Measurements from ENCODE around the gene PIAS1. TPM values are rescaled to one million over a fixed set of nuclear protein-coding genes. Genes with fewer than 3 reads are reported as not detected.

The PIAS1 gene
- total RNA-seq, 4 donors from 2014 or later: 26.2 to 68.4 (median 53.1) TPM

DNA sequence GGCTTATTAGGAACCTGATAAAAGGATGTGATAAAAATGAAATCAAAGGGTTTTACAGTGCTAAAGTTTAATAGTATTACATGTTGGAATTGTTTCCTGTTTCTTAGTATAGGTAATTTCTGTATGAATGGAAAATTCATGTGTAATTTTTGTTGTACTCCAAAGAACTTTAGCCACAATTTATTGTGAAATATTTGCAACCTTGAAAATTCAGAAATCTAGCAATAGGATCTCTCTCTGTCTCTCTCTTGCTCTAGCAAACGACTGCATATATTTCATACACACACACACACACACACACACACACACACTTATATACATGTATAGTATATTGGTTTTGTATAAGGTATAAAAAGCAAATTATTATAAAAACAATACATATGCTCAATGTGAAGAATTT is 59.6 kb downstream of the PIAS1 start:
- DNase-seq (ENCODE audit: extremely low spot score): no peak
- H3K36me3 ChIP-seq: no peaks in the 10 kb centered on the region
- peak overlapping the region; percentile 33 to 45 (median 38) for H3K4me3 ChIP-seq
- no peak for TF ChIP-seq POLR2A (IDR thresholded peaks at IDR 0.05; ENCODE audit: low read depth)
- TF ChIP-seq, protein P1, sequence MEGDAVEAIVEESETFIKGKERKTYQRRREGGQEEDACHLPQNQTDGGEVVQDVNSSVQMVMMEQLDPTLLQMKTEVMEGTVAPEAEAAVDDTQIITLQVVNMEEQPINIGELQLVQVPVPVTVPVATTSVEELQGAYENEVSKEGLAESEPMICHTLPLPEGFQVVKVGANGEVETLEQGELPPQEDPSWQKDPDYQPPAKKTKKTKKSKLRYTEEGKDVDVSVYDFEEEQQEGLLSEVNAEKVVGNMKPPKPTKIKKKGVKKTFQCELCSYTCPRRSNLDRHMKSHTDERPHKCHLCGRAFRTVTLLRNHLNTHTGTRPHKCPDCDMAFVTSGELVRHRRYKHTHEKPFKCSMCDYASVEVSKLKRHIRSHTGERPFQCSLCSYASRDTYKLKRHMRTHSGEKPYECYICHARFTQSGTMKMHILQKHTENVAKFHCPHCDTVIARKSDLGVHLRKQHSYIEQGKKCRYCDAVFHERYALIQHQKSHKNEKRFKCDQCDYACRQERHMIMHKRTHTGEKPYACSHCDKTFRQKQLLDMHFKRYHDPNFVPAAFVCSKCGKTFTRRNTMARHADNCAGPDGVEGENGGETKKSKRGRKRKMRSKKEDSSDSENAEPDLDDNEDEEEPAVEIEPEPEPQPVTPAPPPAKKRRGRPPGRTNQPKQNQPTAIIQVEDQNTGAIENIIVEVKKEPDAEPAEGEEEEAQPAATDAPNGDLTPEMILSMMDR (IDR thresholded peaks at IDR 0.05): no peak
- no peak for TF ChIP-seq EP300 (IDR thresholded peaks at IDR 0.05)
- no peak for TF ChIP-seq POLR2AphosphoS5 (IDR thresholded peaks at IDR 0.05)
- intact Hi-C loops (cut with DNase I): no loop called here
- H3K27me3 ChIP-seq: no peaks in the 10 kb centered on the region
- peaks cover 34 to 56% (median 35%) of the 10 kb centered on the region in 4 donors for H3K4me1 ChIP-seq
- no peaks in the 10 kb centered on the region for H3K9me3 ChIP-seq
- 13% methylated on average over 1 of the region's 1 CpG for WGBS
- H3K27ac ChIP-seq (replicated peaks in 1 of 4): peak overlapping the region in 3 of 4 donors; percentile 46 to 62 (median 55)

DNA sequence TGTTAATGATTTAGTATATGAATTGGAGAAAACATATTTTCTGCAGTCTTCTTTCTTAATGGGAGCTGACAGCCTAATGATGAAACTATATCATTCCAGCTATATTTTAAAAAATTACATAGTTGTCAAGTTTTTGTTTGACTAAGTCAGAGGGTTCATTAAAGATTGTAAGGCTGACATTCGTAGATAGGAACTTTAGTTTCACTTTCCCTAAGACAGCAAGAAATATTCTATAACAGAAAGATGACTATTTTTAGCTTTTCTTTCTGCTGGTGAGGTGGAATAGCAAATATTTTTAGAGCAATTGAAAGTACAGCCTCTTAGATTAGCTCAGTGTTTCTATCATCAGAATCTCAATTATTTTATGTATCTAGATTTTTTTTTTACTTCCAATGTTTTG is 60.2 kb downstream of the PIAS1 start:
- Histone ChIP-seq H3K4me1 (peaks cover 34 to 50% (median 35%) of the 10 kb centered on the region in 4 donors), H3K36me3 (no peaks in the 10 kb centered on the region), H3K9me3 (no peaks in the 10 kb centered on the region), H3K27ac (replicated peaks in 1 of 4) (peak overlapping the region; percentile 46 to 62 (median 54)), H3K4me3 (peak overlapping the region; percentile 33 to 45 (median 38)), H3K27me3 (no peaks in the 10 kb centered on the region)
- no peak for DNase-seq (ENCODE audit: extremely low spot score)
- TF ChIP-seq, protein P1 (IDR thresholded peaks at IDR 0.05): no peak
- TF ChIP-seq POLR2A (IDR thresholded peaks at IDR 0.05; ENCODE audit: low read depth): no peak
- no peak for TF ChIP-seq EP300 (IDR thresholded peaks at IDR 0.05)
- TF ChIP-seq POLR2AphosphoS5 (IDR thresholded peaks at IDR 0.05): no peak
- 0% methylated on average over 1 of the region's 1 CpG for WGBS
- intact Hi-C loops (cut with DNase I): no loop called here

DNA sequence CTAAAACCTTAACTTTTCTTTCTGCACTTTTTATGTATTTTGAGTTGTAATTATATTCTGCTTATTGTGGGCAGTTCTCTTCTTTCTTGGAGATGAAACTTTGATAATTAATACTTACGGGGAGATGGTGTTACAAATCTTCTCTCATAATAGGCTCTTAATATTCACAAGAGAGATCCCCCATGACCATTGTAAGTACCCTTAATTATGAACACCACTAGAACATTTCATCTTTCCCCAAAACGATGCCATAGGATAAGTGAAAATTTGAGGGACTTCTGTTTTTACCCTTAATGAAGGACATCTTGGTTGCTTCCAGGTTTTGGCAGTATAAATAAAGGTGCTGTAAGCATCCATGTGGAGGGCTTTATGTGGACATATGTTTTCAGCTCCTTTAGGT is 60.7 kb downstream of the PIAS1 start:
- peak overlapping the region; percentile 46 to 62 (median 54) for H3K27ac ChIP-seq (replicated peaks in 1 of 4)
- no peaks in the 10 kb centered on the region for H3K36me3 ChIP-seq
- TF ChIP-seq, protein P1 (IDR thresholded peaks at IDR 0.05): no peak
- TF ChIP-seq POLR2A (IDR thresholded peaks at IDR 0.05; ENCODE audit: low read depth) (no peak), EP300 (IDR thresholded peaks at IDR 0.05) (no peak), POLR2AphosphoS5 (IDR thresholded peaks at IDR 0.05) (no peak)
- no peaks in the 10 kb centered on the region for H3K9me3 ChIP-seq
- no peaks in the 10 kb centered on the region for H3K27me3 ChIP-seq
- intact Hi-C loops (cut with DNase I): no loop called here
- peak overlapping the region; percentile 33 to 45 (median 38) for H3K4me3 ChIP-seq
- WGBS: 31% methylated on average over 2 of the region's 2 CpGs
- DNase-seq (ENCODE audit: extremely low spot score): no peak
- H3K4me1 ChIP-seq: peaks cover 34 to 48% (median 35%) of the 10 kb centered on the region in 4 donors

DNA sequence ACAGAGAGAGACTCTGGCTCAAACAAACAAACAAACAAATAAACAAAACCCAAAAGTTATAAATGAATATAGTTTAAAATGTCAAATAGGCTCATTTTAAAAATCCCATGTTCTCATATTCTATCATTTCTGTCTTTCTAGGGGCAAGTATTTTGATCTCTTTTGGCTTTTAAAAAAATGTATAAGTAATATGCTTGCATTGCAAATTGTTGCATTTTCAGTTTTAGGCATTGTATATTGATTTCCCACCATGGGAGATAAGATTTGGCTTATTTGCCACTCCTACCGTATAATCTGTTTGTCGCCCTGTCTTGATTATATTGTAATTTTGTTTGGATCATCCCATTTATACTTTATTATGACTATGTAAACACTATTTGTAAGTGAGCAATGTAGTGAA is 70.6 kb downstream of the PIAS1 start:
- WGBS: 97% methylated on average over 2 of the region's 2 CpGs
- TF ChIP-seq POLR2A (IDR thresholded peaks at IDR 0.05; ENCODE audit: low read depth) (no peak), POLR2AphosphoS5 (IDR thresholded peaks at IDR 0.05) (no peak), EP300 (IDR thresholded peaks at IDR 0.05) (no peak)
- TF ChIP-seq, protein P1 (IDR thresholded peaks at IDR 0.05): no peak
- Histone ChIP-seq H3K27ac (replicated peaks in 1 of 4) (no peak overlapping the region), H3K9me3 (no peaks in the 10 kb centered on the region), H3K27me3 (no peaks in the 10 kb centered on the region), H3K4me1 (peaks cover 11 to 34% (median 18%) of the 10 kb centered on the region in 4 donors), H3K36me3 (no peaks in the 10 kb centered on the region), H3K4me3 (no peak overlapping the region)
- DNase-seq (ENCODE audit: extremely low spot score): no peak
- intact Hi-C loops (cut with DNase I): no loop called here

DNA sequence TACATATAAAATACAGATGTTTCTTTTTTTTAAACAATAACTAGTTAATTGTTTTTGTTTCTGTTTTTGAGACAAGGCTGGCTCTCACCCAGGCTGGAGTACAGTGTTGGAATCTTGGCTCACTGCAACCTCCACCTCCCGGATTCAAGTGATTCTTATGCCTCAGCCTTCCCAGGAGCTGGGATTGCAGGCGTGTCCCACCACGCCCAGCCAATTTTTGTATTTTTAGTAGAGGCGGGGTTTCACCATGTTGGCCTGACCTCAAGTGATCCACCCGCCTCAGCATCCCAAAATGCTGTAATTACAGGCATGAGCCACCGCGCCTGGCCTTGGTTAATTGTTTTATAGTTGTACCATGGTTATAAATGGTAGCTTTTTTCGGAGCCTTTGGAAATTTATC is 72.3 kb downstream of the PIAS1 start:
- Histone ChIP-seq H3K27ac (replicated peaks in 1 of 4) (no peak overlapping the region), H3K4me3 (no peak overlapping the region), H3K36me3 (no peaks in the 10 kb centered on the region), H3K9me3 (no peaks in the 10 kb centered on the region), H3K27me3 (no peaks in the 10 kb centered on the region), H3K4me1 (peaks cover 11 to 38% (median 22%) of the 10 kb centered on the region in 4 donors)
- DNase-seq (ENCODE audit: extremely low spot score): no peak
- WGBS: 67% methylated on average over 8 of the region's 8 CpGs
- TF ChIP-seq POLR2AphosphoS5 (IDR thresholded peaks at IDR 0.05): peak in 1 of 2 donors; percentile 18
- no peak for TF ChIP-seq POLR2A (IDR thresholded peaks at IDR 0.05; ENCODE audit: low read depth)
- TF ChIP-seq, protein P1 (IDR thresholded peaks at IDR 0.05): no peak
- TF ChIP-seq EP300 (IDR thresholded peaks at IDR 0.05): no peak
- intact Hi-C loops (cut with DNase I): no loop called here
